ENCODE measurements around the gene ATL2.
"Not testable (repeated sequence)": the region's sequence is repeated elsewhere in the genome, so short reads cannot be mapped to it uniquely, and the experiment has no call there.

Gene ATL2

GRCh38 chr2:38377050-38377828, at the start of gene ATL2:
TSS of gene ATL2 (minus strand) at chr2:38377273. CDS start at chr2:38377260, 13 bp downstream.
- peak; percentile 95 for DNase-seq

DNA sequence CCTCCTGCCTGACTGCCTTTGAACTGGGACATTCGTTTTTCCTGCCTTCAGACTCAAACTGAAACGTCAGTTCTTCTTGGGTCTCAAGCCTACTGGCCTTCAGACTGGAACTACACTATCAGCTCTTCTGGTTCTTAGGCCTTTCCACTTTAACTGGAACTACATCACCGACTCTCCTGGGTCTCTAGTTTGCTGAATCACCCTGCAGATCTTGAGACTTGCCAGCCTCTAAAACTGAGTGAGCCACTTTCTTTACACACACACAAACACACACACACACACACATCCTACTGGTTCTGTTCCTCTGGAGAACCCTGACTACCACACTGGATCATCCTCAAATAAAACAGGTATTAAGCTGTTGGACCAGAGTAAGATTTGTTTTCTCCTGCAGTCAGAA, 46.7 kb upstream of the ATL2 start:
- DNase-seq = no peak

- no peak for DNase-seq
These were observed 44.4 kb upstream of the ATL2 start for GRCh38 chr2:38421274-38422056.

DNA sequence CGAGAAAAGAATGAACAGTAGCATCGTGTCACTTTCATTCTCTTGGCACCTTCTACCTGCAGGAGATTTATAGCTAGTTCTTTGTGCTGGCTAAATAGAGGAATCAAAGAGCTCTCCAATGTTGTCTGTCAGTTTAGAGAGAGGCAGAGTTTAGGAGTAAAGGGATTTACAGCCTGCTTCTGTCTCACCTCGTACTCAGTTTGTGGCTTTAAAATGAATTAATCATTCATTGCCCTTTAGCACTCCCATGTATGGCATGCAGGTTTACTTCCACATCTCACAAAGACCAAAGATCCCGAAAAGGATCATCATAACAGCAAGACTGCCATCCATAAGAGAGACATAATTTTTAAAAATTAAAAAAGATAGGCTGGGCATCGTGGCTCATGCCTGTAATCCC, 42.4 kb upstream of the ATL2 start:
- no peak for DNase-seq

DNA sequence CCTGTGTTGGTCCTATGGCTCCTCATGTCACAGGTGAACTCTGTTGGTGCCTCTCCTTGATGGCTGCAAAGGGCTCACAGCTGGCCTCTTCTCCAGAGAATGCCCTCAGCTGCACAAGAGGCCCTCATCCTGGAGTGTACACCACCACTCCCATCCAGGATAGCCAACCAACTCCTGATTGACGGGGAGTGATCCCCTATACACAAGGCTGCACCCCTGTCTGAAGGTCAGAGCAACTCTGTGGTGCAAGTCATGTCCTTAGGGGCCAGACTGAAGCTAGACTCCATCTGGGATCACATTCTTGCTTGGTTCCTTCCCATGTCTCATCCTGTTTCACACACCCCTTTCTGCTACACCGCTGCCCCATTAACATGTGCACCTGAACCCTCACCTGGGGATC, 41.7 kb upstream of the ATL2 start:
- DNase-seq = no peak

GRCh38 chr2:38417745-38418689, 40.9 kb upstream of the ATL2 start:
- DNase-seq = no peak

DNA sequence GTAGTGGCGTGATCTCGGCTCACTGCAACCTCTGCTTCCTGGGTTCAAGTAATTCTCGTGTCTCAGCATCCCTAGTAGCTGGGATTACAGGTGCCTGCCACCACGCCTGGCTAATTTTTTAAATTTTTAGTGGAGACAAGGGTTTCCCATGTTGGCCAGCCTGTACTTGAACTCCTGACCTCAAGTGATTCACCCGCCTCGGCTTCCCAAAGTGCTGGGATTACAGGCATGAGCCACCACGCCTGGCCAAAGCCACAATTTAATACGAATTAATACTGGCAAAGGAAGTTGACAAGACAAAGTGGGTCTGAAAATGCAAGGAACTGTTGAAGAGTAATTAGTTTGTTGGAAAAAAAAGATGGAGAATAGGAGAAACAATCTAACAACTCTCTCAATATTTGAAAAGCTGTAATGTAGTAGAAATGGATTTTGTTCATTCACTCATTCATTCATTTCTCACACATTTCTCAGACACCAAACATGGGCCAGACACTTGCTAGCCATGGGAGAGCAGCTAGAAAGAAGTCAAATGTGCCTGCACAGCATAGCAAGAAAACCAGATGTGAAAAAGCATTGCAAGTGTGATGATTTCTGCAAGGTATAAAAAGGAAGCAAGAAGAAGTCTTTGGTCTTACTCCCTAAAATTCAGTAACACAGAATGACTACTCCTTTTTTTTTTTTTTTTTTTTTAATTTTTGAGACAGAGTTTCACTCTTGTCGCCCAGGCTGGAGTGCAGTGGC, 39.4 kb upstream of the ATL2 start:
- no peak for DNase-seq

DNA sequence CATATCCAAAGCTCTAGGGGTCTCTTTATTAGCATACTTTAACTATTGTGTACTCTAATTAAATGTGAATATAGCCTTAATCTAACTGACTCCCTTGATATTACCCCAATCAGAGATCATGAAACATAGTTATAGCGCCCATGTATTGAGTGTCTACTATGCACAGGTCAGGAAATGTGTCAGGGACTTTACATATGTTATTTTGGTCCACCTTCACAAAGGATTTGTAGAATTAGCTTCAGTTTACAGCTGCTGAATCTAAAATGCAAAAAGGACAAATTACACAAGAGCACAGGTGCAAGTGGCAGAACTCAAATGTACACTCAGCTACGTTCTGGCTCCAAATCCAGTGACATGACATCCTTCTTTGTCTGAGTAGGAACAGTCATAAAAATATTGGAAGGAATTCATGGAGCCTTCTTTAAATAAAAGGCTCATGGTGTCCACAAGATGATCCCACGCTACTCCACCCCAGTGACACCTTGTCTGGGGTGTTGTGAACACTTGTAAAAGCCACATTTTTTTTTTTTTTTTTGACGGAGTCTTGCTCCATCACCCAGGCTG, 38.7 kb upstream of the ATL2 start:
- no peak for DNase-seq

- no peak for DNase-seq
These were observed 38.0 kb upstream of the ATL2 start for GRCh38 chr2:38415023-38415422.

GRCh38 chr2:38412235-38412871, 35.3 kb upstream of the ATL2 start:
- DNase-seq = not testable (repeated sequence)

DNA sequence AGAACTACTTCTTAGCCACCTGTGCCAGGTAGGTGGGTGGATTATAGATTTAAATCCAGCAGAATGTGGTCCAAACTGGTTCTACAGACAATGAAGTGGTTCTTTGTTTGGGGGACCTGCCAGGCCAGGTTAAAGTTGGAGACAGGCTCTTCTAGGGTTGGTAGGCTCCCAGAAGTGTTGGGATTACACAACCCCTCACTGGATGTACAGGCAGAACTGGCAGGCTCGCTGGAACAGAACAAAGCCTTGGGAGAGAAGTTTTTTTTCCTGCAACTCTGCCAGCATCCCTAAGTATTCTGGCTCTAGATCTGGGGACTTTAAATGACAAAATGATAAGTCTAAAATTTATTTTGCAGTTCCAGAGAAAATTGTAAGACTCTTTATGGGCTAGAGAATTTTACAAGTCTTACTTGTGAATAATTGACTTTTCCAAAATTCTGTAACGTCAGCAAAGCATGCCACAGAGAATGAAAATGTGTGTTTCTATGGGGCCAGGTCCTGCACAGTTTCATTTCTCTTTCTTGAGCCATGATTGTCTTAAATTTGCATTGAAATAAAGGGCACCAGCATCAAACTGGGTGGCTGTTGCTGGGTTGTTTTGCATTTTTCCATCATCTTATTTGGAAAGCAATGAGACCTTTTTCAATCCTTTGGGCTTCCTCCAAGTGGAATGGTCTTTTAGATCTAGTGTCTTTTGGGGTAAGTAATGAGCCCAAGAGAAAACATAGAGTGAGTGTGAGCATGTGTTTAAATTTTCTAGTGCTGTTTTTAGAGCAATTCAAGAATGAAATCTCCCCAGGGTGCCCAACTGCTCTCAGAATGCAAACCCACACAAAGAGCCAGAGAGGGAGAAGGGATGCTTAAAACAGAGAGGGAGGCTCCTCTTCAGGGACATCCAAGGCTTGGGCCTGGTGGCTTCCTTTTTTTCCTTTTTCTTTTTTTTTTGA, 32.4 kb upstream of the ATL2 start:
- no peak for DNase-seq

GRCh38 chr2:38407111-38407682, 30.1 kb upstream of the ATL2 start:
- DNase-seq = no peak

DNA sequence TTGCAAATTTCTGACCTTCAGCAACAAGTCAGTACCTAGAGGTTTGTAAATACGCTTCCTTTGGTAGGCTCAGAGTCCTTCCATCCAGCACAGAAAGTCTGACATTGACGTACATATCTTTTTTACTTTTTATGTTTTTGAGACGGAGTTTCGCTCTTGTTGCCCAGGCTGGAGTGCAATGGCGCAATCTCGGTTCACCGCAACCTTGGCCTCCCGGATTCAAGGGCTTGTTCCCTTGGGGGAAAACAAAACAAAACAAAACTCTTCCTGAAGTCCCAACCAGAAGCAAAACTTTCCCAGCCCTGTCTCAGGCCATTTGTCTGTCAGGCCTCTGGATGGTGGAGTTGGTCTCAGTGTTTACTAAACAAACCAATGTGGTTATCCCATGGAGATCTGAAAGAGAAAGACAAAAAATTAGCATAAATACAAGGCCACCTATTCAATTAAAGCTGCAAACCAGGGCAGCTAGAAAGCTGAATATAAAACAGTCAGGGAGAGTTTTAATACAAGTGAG, 29.6 kb upstream of the ATL2 start:
- DNase-seq = no peak

GRCh38 chr2:38405917-38406596, 29.0 kb upstream of the ATL2 start:
- DNase-seq = no peak

DNA sequence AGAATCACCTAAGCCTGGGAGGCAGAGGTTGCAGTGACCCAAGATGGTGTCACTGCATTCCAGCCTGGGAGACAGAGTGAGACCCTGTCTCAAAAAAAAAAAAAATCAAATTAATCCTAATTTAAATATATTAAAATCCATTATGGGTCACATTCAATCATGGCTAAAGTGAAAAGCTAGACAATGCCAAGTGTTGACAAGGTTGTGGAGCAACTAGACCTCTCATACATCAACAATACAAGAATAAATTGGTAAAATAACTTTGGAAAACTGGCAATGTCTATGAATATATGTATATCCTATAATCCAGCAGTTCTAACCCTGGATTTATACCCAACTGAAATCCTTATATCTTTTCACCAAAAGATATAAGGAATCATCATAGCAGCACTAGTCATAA, 23.4 kb upstream of the ATL2 start:
- no peak for DNase-seq

GRCh38 chr2:38398739-38399138, 21.7 kb upstream of the ATL2 start:
- DNase-seq = no peak

DNA sequence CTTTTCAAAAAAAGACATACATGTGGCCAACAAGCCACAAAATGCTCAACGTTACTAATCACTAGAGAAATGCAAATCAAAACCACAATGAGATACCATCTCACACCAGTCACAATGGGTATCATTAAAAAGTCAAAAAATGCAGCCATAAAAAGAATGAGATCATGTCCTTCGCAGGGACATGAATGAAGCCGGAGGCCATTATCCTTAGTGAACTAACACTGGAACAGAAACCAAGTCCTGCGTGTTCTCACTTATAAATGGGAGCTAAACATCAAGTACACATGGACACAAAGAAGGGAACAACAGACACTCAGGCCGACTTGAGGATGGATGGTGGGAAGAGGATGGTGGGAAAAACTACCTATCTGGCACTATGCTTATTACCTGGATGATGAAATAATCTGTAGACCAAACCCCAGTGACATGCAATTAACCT, 17.8 kb upstream of the ATL2 start:
- DNase-seq = no peak

DNA sequence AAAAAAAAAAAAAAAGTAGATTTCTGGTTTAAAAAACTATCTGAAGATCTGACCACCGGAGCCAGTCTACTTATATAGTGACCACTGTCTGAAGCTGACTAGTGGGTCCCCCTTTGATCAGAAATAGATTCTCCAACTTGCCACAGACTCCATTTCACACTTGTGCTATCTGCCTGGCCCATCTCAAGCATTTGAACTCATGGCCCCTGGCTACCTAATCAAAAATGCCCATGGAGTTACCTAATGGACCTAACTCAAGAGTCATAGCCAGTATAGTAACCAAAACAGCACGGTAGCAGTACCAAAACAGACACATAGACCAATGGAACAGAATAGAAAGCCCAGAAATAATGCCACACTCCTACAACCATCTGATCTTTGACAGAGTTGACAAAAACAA, 17.0 kb upstream of the ATL2 start:
- no peak for DNase-seq

GRCh38 chr2:38390947-38391346, 13.9 kb upstream of the ATL2 start:
- DNase-seq = no peak

Data from stimulated activated CD4-positive, alpha-beta T cell treated with anti-CD3 and anti-CD28 coated beads, Interleukin-15, amount 100 ng/mL, for 24 hours (primary cell).